AML-193 (cell line): ENCODE data around the gene OR5D13.

Experiments
- DNase-seq, 2 experiments: peaks; one replicate each; lab custom pipeline; 2025; lab: John Stamatoyannopoulos, UW

The OR5D13 gene

DNA sequence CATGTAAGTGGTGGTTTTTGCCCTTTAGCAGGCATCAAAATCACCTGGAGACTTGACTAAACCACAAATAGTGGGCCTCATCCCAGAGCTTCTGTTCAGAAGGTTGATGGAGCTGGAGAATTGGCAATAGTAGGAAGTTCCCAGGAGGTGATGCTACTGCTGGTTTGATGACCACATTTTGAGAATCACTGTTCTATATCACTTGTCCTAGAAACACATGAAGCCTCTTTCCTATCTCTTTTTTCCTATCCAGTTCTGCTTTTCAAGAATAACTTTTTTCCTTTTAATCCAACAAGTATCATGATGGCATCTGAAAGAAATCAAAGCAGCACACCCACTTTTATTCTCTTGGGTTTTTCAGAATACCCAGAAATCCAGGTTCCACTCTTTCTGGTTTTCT lies at the start of gene OR5D13:
Gene OR5D13, plus strand, starts transcription at position 301 of the 400 bp plus-strand sequence. Its CDS starts 0 bp downstream, at position 301.
- no peak for DNase-seq

- no peak for DNase-seq
These were observed 46.4 kb upstream of the OR5D13 start for GRCh38 chr11:55726715-55727324.

GRCh38 chr11:55732936-55733335 lies 40.3 kb upstream of the OR5D13 start:
- DNase-seq = no peak

- DNase-seq = no peak
These were observed 18.4 kb downstream of the OR5D13 start for GRCh38 chr11:55791606-55792005.

DNA sequence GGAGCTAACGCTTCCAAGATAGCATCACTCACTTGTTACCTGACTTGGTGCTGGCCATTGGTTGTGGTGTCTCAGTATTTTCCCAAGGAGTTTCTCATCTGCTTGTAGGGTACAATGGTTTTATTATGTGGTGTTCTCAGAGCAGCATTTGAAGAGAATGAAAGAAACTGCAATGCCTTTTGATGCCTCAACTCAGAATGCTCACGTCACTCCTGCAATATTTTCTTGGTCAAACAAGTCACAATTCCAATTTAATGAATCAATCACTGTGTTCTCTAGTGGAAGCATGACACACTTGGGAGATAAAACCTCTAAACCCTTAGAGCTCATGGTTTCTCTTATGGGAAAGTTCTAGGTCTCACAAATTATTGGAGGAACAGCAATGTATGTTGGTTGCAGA lies 20.1 kb downstream of the OR5D13 start:
- no peak for DNase-seq

DNA sequence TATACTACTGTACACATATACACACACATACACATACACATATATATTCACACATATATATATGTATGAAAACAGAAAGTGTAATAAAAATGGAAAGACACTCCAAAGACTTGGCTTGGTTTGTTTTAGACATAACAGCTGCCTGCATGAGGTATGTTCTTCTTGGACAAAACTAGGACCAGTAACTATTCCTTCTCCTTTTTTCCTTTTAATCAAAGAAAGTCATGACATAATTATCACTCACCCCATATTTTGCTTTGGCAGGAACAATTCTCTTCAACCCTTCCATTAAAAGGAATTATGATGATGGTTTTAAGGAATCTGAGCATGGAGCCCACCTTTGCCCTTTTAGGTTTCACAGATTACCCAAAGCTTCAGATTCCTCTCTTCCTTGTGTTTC lies 22.0 kb downstream of the OR5D13 start, which contains the start of gene OR5D14:
Gene OR5D14, plus strand, starts transcription at position 301 of the 400 bp plus-strand sequence. Its CDS starts 0 bp downstream, at position 301.
- DNase-seq = no peak

DNA sequence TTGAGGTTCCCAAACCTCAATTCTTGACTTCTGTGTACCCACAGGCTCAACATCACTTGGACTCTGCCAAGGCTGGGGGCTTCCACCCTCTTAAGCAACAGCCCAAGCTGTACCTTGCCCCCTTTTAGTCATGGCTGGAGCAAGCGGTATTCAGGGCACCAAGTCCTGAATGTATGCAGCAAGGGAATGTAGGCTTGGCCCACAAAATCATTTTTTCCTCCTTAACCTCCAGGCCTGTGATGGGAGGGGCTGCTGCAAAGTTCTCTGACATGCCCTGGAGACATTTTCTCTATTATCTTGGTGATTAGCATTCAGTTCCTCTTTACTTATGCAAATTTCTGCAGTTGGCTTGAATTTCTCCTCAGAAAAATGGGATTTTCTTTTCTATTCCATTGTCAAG lies 33.0 kb downstream of the OR5D13 start:
- DNase-seq = no peak

DNA sequence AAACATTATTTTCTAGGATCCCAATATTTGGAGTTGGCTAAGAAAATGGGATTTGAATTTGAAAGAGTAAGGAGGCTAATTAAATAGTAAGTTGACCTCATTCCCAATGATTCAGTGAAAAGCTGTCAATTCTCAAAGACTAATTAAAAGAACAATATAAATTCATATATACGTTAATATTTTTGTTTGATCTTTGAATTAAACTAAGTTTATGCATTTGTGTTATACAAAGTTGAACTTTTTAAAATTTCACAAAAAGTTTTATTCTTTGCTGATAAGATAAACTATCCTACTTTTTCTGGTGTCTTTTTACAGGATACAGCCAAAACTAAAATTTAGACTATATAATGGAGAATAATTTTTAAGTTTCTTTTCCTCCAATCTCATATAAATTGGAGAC lies 37.8 kb downstream of the OR5D13 start, which contains the start of gene OR5L1:
Gene OR5L1, plus strand, starts transcription at position 301 of the 400 bp plus-strand sequence. CDS start 100 bp downstream, outside the sequence.
- DNase-seq = no peak

- DNase-seq = no peak
These were observed 46.1 kb downstream of the OR5D13 start, which contains the start of gene OR5D18 for GRCh38 chr11:55819330-55819729. OR5D18 (plus strand) TSS chr11:55819630; CDS start chr11:55819630, 0 bp downstream.
